Esophagus squamous epithelium (tissue), 5 donors: ENCODE data around the gene RASGRF2. TPM values are rescaled to one million over a fixed set of nuclear protein-coding genes. Genes with fewer than 3 reads are reported as not detected.

Experiments
- DNase-seq: peaks from one replicate; lab custom pipeline; 2025; lab: John Stamatoyannopoulos, UW
- H3K27ac ChIP-seq, 4 donors: fragments of 200-600 bp; sonication (generic); one replicate each; pipeline ENCODE4 v1.5.1; 2016 to 2019; ENCODE audit warnings: mild to moderate bottlenecking in 1 of 4
- H3K27me3 ChIP-seq, 4 donors: fragments of 200-600 bp; sonication (generic); 1 replicate in 3 of 4; 2 replicates in 1 of 4; pipeline versions ENCODE4 v1.5.1 to v1.6.0; 2017 to 2021; ENCODE audit warnings: antibody characterized with exemption in 1 of 4
- H3K36me3 ChIP-seq, 3 donors: fragments of 200-600 bp; sonication (generic); one replicate each; pipeline ENCODE4 v1.5.1; 2016 to 2019
- H3K4me1 ChIP-seq, 3 donors: fragments of 200-600 bp; sonication (generic); one replicate each; pipeline ENCODE4 v1.5.1; 2017 to 2019
- H3K4me3 ChIP-seq, 4 donors: fragments of 200-600 bp; sonication (generic); 1 replicate in 3 of 4; 2 replicates in 1 of 4; pipeline ENCODE4 v1.5.1; 2016 to 2019; ENCODE audit warnings: mild to moderate bottlenecking in 2 of 4, moderate library complexity in 1 of 4
- H3K9me3 ChIP-seq, 3 donors: fragments of 200-600 bp; sonication (generic); one replicate each; pipeline ENCODE4 v1.5.1; 2016 to 2019
- POLR2A ChIP-seq, 4 donors: fragments of 450-650 bp; IDR thresholded peaks; one replicate each; pipeline ENCODE4 v1.6.1; 2017; ENCODE audit warnings: antibody characterized with exemption in 4 of 4, mild to moderate bottlenecking in 4 of 4, moderate library complexity in 3 of 4
- WGBS, 2 donors: methylation state at CpG; one replicate each; pipeline ENCODE4 v1.1.5; 2018; 5-methylcytosine and 5-hydroxymethylcytosine counted together
- intact Hi-C: fragments of 100-400 bp; cut with DNase I; formaldehyde crosslinking; loops from one replicate; pipeline ENCODE4 v1.15.0; 2022
- total RNA-seq, 4 donors: library from RNA; depleted of rRNA; stranded (reverse); fragments of >200 nt; gene quantifications; one replicate each; pipeline ENCODE4 v1.1.0, GENCODE V29; 2016
- TF ChIP-seq, protein P1 (sequence below), 6 experiments: fragments of 450-650 bp in 4 of 6; fragments of 200-600 bp in 2 of 6; sonication (generic) in 2 of 6; IDR thresholded peaks; one replicate each; pipeline ENCODE4 v1.5.1; 2016 to 2019; ENCODE audit warnings: antibody characterized with exemption in 6 of 6, mild to moderate bottlenecking in 4 of 6, moderate library complexity in 4 of 6
- donor health status: DM: yes; HTN: yes; CAD: no.

RASGRF2 gene
- total RNA-seq, 4 donors from 2014 or later, result 0.49 to 3.2 (median 0.62) TPM

DNA sequence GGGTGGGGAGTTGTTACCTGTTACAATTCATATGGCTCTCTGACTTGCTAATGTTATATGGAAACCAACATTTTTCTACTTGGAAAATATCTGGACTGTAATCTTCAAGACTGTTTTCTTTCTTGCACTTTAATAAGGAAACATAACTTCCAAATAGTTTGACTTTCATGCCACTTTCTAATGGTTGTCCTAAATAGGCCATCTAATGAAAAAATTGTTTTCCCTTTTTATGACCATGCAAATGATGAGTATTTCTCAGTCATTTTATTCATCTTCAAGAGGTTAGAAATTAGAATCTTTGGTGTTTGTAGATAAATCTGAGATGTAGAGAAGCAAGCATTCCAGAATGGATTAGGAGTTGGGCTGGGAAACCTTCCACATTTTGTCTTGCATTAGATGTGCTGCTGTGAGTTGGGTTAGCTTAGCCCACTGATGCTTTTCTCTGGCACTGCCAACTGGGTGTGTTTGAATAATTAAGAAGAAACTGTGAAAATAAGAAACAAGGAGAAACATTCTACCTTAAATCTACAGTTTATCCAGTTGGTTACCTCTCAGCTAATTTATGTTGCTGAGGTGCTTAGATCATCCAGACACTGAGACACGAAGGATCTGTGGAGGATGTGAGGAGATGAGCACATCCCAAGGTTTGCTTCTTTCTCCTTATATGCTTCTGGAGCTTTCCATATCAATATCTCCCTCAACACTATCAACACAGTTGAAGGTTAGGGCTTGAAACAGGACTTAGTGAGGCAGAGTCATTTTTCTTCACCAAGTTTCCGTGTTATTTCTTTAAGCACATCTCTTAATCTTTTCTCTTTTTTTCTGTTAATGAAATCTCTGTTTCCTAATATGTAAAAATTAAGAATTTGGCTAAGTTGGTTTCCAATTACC, 2.7 kb downstream of the RASGRF2 start:
- Histone ChIP-seq H3K4me1 (peaks cover 1 to 27% (median 10%) of the 10 kb centered on the region in 3 donors), H3K4me3 (peak overlapping the region in 1 of 4 donors; percentile 5), H3K9me3 (no peaks in the 10 kb centered on the region), H3K27ac (peak overlapping the region in 2 of 4 donors; percentile 1 to 12), H3K36me3 (no peaks in the 10 kb centered on the region), H3K27me3 (peaks cover 0 to 74% (median 4%) of the 10 kb centered on the region in 4 donors)
- 79 to 85% methylated on average over 2 of the region's 2 CpGs for WGBS, 2 donors
- intact Hi-C loops, result no loop called here
- no peak for DNase-seq
- TF ChIP-seq POLR2A (IDR thresholded peaks at IDR 0.05), result no peak
- TF ChIP-seq, protein P1, sequence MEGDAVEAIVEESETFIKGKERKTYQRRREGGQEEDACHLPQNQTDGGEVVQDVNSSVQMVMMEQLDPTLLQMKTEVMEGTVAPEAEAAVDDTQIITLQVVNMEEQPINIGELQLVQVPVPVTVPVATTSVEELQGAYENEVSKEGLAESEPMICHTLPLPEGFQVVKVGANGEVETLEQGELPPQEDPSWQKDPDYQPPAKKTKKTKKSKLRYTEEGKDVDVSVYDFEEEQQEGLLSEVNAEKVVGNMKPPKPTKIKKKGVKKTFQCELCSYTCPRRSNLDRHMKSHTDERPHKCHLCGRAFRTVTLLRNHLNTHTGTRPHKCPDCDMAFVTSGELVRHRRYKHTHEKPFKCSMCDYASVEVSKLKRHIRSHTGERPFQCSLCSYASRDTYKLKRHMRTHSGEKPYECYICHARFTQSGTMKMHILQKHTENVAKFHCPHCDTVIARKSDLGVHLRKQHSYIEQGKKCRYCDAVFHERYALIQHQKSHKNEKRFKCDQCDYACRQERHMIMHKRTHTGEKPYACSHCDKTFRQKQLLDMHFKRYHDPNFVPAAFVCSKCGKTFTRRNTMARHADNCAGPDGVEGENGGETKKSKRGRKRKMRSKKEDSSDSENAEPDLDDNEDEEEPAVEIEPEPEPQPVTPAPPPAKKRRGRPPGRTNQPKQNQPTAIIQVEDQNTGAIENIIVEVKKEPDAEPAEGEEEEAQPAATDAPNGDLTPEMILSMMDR (IDR thresholded peaks at IDR 0.05), result no peak

GRCh38 chr5:80963521-80963895, 3.3 kb downstream of the RASGRF2 start:
- no peak for TF ChIP-seq POLR2A (IDR thresholded peaks at IDR 0.05)
- TF ChIP-seq, protein P1 (IDR thresholded peaks at IDR 0.05), result no peak
- intact Hi-C loops, result no loop called here
- Histone ChIP-seq H3K27ac (peak overlapping the region in 1 of 4 donors; percentile 12), H3K36me3 (no peaks in the 10 kb centered on the region), H3K9me3 (no peaks in the 10 kb centered on the region), H3K4me3 (no peak overlapping the region), H3K4me1 (peaks cover 3 to 33% (median 10%) of the 10 kb centered on the region in 3 donors), H3K27me3 (peaks cover 0 to 68% (median 4%) of the 10 kb centered on the region in 4 donors)
- whole genome bisulfite sequencing, 2 donors, result 61 to 73% methylated on average over 2 of the region's 2 CpGs
- DNase-seq, result no peak

DNA sequence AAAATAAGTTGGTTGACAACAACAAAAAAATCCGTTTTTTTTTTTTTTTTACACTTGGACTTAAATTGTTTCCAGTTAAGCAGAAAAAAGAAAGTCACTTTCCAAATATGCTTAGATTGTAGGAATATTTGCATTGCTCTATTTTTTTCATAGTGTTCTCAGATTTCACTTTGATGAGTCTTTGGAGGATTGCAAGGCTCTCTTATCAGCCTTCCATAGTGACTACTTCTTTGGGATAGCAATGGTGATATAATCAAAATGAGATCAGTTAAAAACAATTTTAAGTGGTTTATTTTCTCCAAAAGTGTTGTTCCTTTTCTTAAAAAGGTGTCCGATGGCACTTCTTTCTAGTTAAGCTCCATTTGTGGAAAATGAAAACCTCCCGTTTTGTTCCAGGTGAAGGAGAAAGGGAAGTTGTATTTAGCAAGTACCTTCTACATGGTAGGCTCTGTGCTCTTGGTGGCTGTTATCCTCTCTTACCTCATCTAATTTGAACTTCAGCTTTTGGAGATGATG, 3.9 kb downstream of the RASGRF2 start:
- WGBS, 2 donors, result 56 to 70% methylated on average over 3 of the region's 3 CpGs
- Histone ChIP-seq H3K4me1 (peaks cover 3 to 34% (median 10%) of the 10 kb centered on the region in 3 donors), H3K27me3 (peaks cover 0 to 62% (median 4%) of the 10 kb centered on the region in 4 donors), H3K36me3 (no peaks in the 10 kb centered on the region), H3K9me3 (no peaks in the 10 kb centered on the region), H3K4me3 (no peak overlapping the region), H3K27ac (peak overlapping the region in 1 of 4 donors; percentile 43)
- no peak for DNase-seq
- TF ChIP-seq POLR2A (IDR thresholded peaks at IDR 0.05), result no peak
- TF ChIP-seq, protein P1 (IDR thresholded peaks at IDR 0.05), result no peak
- intact Hi-C loops, result no loop called here

DNA sequence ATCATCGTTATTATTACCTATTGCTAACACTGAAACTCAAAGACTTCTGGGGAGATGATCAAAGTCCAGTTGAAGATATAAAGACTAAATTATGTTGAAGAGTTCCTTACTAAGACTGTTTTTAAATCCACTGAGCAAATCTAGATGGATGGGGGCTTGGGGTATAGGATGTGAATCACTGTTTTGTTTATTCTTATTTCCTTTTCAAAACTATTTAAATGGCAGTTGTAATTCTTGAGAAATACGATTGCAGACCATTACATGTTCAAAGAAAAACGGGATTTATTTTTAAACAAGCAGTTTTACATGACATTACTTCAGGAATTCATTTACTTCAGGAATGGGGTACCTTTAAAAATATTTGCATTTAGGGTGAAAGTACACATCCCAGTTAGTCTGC, 4.3 kb downstream of the RASGRF2 start:
- TF ChIP-seq POLR2A (IDR thresholded peaks at IDR 0.05), result no peak
- TF ChIP-seq, protein P1 (IDR thresholded peaks at IDR 0.05), result no peak
- WGBS, 2 donors, result 36 to 37% methylated on average over 3 of the region's 3 CpGs
- intact Hi-C loops, result no loop called here
- H3K27ac ChIP-seq, result peak overlapping the region in 2 of 4 donors; percentile 41 to 43
- no peaks in the 10 kb centered on the region for H3K9me3 ChIP-seq
- no peak for DNase-seq
- no peaks in the 10 kb centered on the region for H3K36me3 ChIP-seq
- peaks cover 3 to 34% (median 10%) of the 10 kb centered on the region in 3 donors for H3K4me1 ChIP-seq
- peaks cover 0 to 58% (median 4%) of the 10 kb centered on the region in 4 donors for H3K27me3 ChIP-seq
- no peak overlapping the region for H3K4me3 ChIP-seq

GRCh38 chr5:80964919-80965318, 4.8 kb downstream of the RASGRF2 start:
- WGBS, 2 donors, result 71 to 73% methylated on average over 5 of the region's 5 CpGs
- TF ChIP-seq POLR2A (IDR thresholded peaks at IDR 0.05), result no peak
- TF ChIP-seq, protein P1 (IDR thresholded peaks at IDR 0.05), result no peak

More at GRCh38 chr5:80964919-80965318, 4.8 kb downstream of the RASGRF2 start:
- Histone ChIP-seq H3K36me3 (no peaks in the 10 kb centered on the region), H3K4me1 (peaks cover 3 to 29% (median 10%) of the 10 kb centered on the region in 3 donors), H3K27me3 (peaks cover 0 to 53% (median 4%) of the 10 kb centered on the region in 4 donors), H3K9me3 (no peaks in the 10 kb centered on the region), H3K27ac (peak overlapping the region in 2 of 4 donors; percentile 41 to 43), H3K4me3 (no peak overlapping the region)
- no peak for DNase-seq
- intact Hi-C loops, result no loop called here
